ENCODE data around the gene WIPF1.
"Not testable (repeated sequence)": the region's sequence is repeated elsewhere in the genome, so short reads cannot be mapped to it uniquely, and the experiment has no call there.

The WIPF1 gene

GRCh38 chr2:174569678-174570077 is 27.9 kb downstream of the WIPF1 start:
- DNase-seq, result no peak

- no peak for DNase-seq
Observed at GRCh38 chr2:174568425-174568824, 29.2 kb downstream of the WIPF1 start.

GRCh38 chr2:174566871-174567270 is 30.7 kb downstream of the WIPF1 start:
- no peak for DNase-seq

GRCh38 chr2:174563530-174564282 is 33.9 kb downstream of the WIPF1 start:
- no peak for DNase-seq

GRCh38 chr2:174561972-174562370 is 35.6 kb downstream of the WIPF1 start:
- no peak for DNase-seq

GRCh38 chr2:174561283-174561971 is 36.2 kb downstream of the WIPF1 start:
- no peak for DNase-seq

- DNase-seq, result no peak
Observed at GRCh38 chr2:174560737-174561136, 36.9 kb downstream of the WIPF1 start.

GRCh38 chr2:174555998-174556397 is 41.6 kb downstream of the WIPF1 start:
- no peak for DNase-seq

- DNase-seq, result no peak
Observed at GRCh38 chr2:174554529-174555150, 43.0 kb downstream of the WIPF1 start.

- DNase-seq, result no peak
Observed at GRCh38 chr2:174553811-174554493, 43.7 kb downstream of the WIPF1 start.

GRCh38 chr2:174552880-174553279 is 44.7 kb downstream of the WIPF1 start:
- no peak for DNase-seq

- DNase-seq, result no peak
Observed at GRCh38 chr2:174551697-174552096, 45.9 kb downstream of the WIPF1 start.

- not testable (repeated sequence) for DNase-seq
Observed at GRCh38 chr2:174548646-174549045, 49.0 kb downstream of the WIPF1 start.

- not testable (repeated sequence) for DNase-seq
Observed at GRCh38 chr2:174548021-174548420, 49.6 kb downstream of the WIPF1 start.

GRCh38 chr2:174546519-174547506 is 50.8 kb downstream of the WIPF1 start:
- no peak for DNase-seq

GRCh38 chr2:174545240-174545639 is 52.4 kb downstream of the WIPF1 start:
- no peak for DNase-seq

- no peak for DNase-seq
Observed at GRCh38 chr2:174544802-174545201, 52.8 kb downstream of the WIPF1 start.

- DNase-seq, result no peak
Observed at GRCh38 chr2:174544156-174544555, 53.4 kb downstream of the WIPF1 start.

- DNase-seq, result no peak
Observed at GRCh38 chr2:174540893-174541292, 56.7 kb downstream of the WIPF1 start.

- no peak for DNase-seq
Observed at GRCh38 chr2:174535757-174536703, 61.6 kb downstream of the WIPF1 start.

GRCh38 chr2:174535083-174535482 is 62.5 kb downstream of the WIPF1 start:
- DNase-seq, result no peak
